ACC112 (cell line): Measurements from ENCODE around the gene TMEM229B.
A peak's percentile ranks its signal among the peaks of the same experiment; 100 is the strongest.

Source experiments
- H2AFZ ChIP-seq: fragments of 200-600 bp; sonication (generic); one replicate; pipeline ENCODE4 v1.6.0; 2017; ENCODE audit warnings: antibody characterized with exemption, low read length; ENCODE audit not compliant: unreplicated experiment
- H3K27ac ChIP-seq: fragments of 200-600 bp; sonication (generic); 2 replicates; pipeline ENCODE4 v1.5.1; 2014; ENCODE audit warnings: low read depth, mild to moderate bottlenecking, antibody characterized with exemption, low read length, moderate library complexity
- H3K27me3 ChIP-seq: fragments of 200-600 bp; sonication (generic); 2 replicates; pipeline ENCODE4 v1.6.1; 2014; ENCODE audit warnings: mild to moderate bottlenecking, antibody characterized with exemption, low read length, moderate library complexity, mixed read lengths; ENCODE audit not compliant: insufficient read depth
- H3K36me3 ChIP-seq: fragments of 200-600 bp; sonication (generic); 2 replicates; pipeline ENCODE4 v1.6.1; 2016; ENCODE audit warnings: mild to moderate bottlenecking, antibody characterized with exemption, low read length, moderate library complexity, mixed read lengths; ENCODE audit not compliant: insufficient read depth
- H3K4me1 ChIP-seq: fragments of 200-600 bp; sonication (generic); one replicate; pipeline ENCODE4 v1.6.1; 2016; ENCODE audit warnings: low read length, mixed read lengths; ENCODE audit not compliant: insufficient read depth, unreplicated experiment, control insufficient read depth
- H3K4me3 ChIP-seq: fragments of 200-600 bp; sonication (generic); 2 replicates; pipeline ENCODE4 v1.5.1; 2014; ENCODE audit warnings: mild to moderate bottlenecking, low read depth, low read length
- H3K79me2 ChIP-seq: fragments of 200-600 bp; sonication (generic); one replicate; pipeline ENCODE4 v1.6.0; 2016; ENCODE audit warnings: low read length; ENCODE audit not compliant: control insufficient read depth, unreplicated experiment, insufficient read depth

TMEM229B gene

DNA sequence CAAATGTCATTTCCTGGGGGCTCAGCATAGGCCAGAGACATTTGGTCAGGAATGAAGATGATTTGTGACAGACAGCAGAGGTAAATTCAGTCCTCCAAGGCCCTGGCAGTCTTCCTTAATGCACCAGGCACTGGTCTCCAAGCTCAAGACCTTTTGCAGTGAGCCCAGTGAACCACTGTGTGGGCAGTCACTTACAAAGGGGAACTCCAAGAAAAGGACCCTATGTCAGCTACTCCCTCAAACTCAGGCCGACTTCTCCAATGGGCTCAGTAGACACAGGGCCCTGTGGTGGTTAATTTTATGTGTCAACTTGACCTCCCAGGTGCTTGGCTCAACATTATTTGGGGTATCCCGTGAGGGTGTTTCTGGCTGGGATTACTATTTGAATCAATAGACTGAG is 47.3 kb downstream of the TMEM229B start:
- Histone ChIP-seq H3K27me3 (peaks cover 18% of the 10 kb centered on the region), H3K36me3 (no peaks in the 10 kb centered on the region), H3K4me1 (peaks cover 14% of the 10 kb centered on the region), H3K27ac (no peak overlapping the region), H3K79me2 (no peaks in the 10 kb centered on the region), H3K4me3 (no peak overlapping the region), H2AFZ (no peak overlapping the region)

DNA sequence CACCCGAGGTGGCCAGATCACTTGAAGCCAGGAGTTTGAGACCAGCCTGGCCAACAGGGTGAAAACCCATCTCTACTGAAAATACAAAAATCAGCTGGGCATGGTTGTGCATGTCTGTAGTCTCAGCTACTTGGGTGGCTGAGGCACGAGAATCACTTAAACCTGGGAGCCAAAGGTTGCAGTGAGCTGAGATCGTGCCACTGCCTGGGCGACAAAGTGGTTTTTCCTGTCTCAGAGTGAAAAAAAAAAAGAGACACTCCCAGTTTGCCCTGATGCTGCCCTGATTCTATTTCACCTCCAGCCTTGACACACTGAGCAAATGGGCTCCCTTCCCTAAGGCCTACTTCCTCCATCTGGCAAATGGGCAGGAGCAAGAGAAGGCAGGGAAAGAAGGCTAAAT is 48.0 kb downstream of the TMEM229B start:
- H2AFZ ChIP-seq, result no peak overlapping the region
- no peak overlapping the region for H3K27ac ChIP-seq
- peaks cover 26% of the 10 kb centered on the region for H3K27me3 ChIP-seq
- H3K4me1 ChIP-seq, result peaks cover 14% of the 10 kb centered on the region
- H3K79me2 ChIP-seq, result no peaks in the 10 kb centered on the region
- no peaks in the 10 kb centered on the region for H3K36me3 ChIP-seq
- H3K4me3 ChIP-seq, result no peak overlapping the region

DNA sequence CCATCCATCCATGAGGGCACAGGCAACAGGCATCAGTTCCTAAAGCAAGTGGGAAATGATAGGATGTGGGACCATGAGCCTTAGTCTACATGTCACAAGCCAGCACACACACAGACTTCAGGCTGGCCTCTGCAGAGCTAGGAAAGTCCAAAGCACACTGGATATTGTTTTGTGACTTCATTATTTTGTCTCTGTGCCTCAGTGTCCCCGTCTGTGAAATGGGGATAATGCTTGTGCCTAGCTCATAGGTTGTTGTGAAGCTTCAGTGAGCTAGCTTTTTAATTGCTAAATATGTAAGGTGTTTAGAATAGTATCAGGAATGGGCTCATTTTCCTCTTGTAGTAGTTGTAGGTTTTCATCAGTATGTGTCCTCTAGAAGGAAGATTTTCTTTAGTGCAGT is 49.6 kb downstream of the TMEM229B start:
- H3K4me1 ChIP-seq, result peaks cover 1% of the 10 kb centered on the region
- no peaks in the 10 kb centered on the region for H3K79me2 ChIP-seq
- H3K27me3 ChIP-seq, result peaks cover 37% of the 10 kb centered on the region
- no peak overlapping the region for H3K4me3 ChIP-seq
- H3K36me3 ChIP-seq, result no peaks in the 10 kb centered on the region
- no peak overlapping the region for H2AFZ ChIP-seq
- H3K27ac ChIP-seq, result no peak overlapping the region

DNA sequence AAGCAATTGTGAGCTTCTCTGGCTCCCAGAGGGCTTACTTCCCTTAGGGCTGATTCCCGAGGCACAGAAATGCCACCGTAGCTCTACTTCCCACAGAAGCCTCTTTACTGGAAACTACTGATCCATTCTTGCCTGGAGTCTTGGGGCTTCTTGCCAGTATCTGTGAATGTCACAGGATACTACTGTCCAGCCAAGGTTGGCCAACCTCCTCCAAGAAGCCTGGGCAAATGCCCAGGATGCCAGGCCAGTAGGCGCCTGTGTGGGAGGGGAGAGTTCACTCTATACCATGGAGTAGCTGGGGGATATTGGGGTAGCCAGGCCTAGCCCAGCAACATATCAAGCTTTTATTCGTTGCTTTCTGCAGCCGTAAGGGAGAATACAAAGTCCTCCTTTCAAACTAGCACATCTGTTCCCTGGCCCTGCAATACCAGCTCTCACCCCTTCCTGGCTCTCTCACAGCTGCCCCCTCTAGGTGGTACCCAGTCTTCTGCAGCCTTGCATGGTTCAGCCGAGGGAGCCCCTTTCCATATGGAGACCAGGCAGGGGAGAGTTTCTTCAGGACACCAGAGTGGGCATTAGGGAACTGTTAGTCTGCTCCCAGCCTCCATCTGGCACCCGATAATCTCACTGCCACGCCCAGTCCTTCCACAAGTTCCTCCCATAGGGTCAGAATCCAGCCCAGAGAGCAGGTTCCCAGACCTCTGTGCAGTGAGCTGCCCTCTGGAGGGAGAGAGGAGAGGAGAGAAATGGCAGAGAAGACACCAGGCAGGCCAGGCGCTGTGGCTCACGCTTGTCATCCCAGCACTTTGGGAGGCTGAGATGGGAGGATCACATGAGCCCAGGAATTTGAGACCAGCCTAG is 52.3 kb downstream of the TMEM229B start:
- no peaks in the 10 kb centered on the region for H3K4me1 ChIP-seq
- H3K27ac ChIP-seq, result no peak overlapping the region
- no peaks in the 10 kb centered on the region for H3K36me3 ChIP-seq
- H3K4me3 ChIP-seq, result no peak overlapping the region
- peaks cover 57% of the 10 kb centered on the region for H3K27me3 ChIP-seq
- no peaks in the 10 kb centered on the region for H3K79me2 ChIP-seq
- no peak overlapping the region for H2AFZ ChIP-seq

DNA sequence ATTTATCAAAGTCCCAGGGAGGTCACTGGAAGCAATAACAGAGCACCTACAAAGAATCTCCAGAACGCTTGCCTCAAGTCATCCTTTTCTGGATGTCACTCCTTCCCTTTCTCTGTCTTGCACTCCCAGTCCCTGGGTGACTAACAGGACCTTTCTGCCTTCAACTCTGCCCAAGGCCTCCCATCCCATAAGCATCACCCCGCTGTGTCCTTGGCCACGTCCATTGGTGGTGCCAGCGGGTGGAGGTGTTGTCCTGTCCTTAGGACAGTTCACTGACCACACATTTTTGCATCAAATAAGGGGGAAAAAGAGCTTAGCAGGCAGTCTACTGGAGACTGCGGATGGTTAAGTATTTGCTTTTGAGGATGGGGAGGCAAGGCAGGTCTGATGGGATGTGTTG is 52.9 kb downstream of the TMEM229B start:
- Histone ChIP-seq H3K4me1 (no peaks in the 10 kb centered on the region), H3K4me3 (no peak overlapping the region), H2AFZ (no peak overlapping the region), H3K27me3 (peaks cover 57% of the 10 kb centered on the region), H3K36me3 (no peaks in the 10 kb centered on the region), H3K79me2 (no peaks in the 10 kb centered on the region), H3K27ac (no peak overlapping the region)

DNA sequence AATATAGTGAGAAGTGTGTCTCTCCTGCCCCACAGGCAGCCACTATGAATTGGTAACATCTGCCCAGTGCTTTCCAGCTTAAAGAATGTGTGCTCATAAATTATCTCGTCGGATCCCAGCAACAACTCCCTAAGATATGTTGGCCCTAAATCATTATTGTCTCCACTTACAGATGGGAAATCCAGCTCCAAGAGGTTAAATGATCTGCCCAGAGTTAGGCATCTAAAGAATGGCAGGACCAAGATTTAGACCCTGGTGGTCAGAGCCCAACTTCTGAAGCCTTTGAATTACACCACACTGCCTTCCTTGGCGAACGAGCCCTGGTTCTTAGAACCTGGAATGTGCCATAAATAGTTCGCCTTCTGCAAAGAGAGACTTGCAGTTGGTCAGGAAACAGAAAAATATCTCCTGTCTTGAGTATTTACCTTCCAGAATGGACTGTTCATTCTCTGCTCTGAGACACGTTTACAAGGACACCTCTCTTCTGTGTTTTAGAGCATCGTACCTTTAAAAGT is 56.4 kb downstream of the TMEM229B start:
- H3K79me2 ChIP-seq, result no peaks in the 10 kb centered on the region
- H3K27me3 ChIP-seq, result peaks cover 47% of the 10 kb centered on the region
- H2AFZ ChIP-seq, result no peak overlapping the region
- H3K4me3 ChIP-seq, result no peak overlapping the region
- H3K4me1 ChIP-seq, result no peaks in the 10 kb centered on the region
- H3K27ac ChIP-seq, result no peak overlapping the region
- no peaks in the 10 kb centered on the region for H3K36me3 ChIP-seq

DNA sequence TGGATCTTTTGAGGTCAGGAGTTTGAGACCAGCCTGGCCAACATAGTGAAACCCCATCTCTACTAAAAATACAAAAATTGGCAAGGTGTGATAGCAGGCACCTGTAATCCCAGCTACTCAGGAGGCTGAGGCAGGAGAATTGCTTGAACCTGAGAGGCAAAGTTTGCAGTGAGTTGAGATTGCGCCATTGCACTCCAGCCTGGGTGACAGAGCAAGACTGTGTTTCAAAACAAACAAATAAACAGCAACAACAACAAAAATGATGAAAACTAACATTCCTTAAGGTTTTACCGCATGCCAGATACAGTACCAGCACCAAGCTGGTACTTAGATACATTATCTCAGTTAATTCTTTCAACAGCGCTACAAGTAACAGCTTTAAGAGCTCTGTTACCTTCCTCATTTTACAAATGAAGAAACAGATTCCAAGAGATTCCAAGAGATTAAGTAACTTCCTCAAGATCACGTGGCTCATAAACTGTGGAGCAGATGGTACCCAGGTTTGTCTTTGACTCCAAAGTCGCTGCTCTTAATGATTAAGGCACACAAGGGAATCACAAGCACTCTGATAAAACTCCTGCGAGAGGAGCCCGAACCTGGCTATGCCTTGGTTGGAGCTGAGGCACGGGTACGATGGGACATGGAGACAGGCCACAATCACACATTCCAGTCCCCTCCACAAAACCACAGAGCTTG is 58.9 kb downstream of the TMEM229B start:
- H2AFZ ChIP-seq, result no peak overlapping the region
- H3K27me3 ChIP-seq, result peaks cover 26% of the 10 kb centered on the region
- no peaks in the 10 kb centered on the region for H3K36me3 ChIP-seq
- H3K4me3 ChIP-seq, result no peak overlapping the region
- no peaks in the 10 kb centered on the region for H3K4me1 ChIP-seq
- H3K27ac ChIP-seq, result no peak overlapping the region
- H3K79me2 ChIP-seq, result no peaks in the 10 kb centered on the region

DNA sequence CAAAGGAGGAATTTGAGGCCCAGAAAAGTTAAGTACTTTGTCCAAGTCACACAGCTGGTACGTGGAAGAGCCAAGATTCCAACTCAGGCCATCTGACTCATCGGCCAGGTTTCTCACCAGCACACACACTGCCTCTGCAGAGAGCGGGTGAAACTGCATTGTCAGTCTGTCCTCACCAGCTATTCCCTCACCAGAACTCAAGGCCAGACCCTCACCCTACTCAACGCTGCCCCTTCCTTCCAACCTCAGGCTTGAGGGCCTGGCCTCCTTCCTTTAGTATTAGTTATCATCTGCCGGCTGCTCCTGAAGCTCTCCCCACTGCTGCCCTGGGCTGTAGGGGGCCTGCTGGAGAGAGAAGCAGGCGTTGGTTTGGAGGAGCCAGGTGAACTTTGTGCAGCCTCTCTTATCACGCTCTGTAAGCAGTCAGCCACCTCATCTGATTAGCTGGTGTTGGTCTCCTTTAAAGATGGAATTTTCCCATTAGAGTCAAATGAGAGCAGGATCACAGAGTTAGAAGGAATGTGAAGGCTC is 60.0 kb downstream of the TMEM229B start:
- Histone ChIP-seq H3K4me3 (no peak overlapping the region), H3K27ac (no peak overlapping the region), H3K4me1 (no peaks in the 10 kb centered on the region), H2AFZ (no peak overlapping the region), H3K36me3 (no peaks in the 10 kb centered on the region), H3K79me2 (no peaks in the 10 kb centered on the region), H3K27me3 (peaks cover 16% of the 10 kb centered on the region)

DNA sequence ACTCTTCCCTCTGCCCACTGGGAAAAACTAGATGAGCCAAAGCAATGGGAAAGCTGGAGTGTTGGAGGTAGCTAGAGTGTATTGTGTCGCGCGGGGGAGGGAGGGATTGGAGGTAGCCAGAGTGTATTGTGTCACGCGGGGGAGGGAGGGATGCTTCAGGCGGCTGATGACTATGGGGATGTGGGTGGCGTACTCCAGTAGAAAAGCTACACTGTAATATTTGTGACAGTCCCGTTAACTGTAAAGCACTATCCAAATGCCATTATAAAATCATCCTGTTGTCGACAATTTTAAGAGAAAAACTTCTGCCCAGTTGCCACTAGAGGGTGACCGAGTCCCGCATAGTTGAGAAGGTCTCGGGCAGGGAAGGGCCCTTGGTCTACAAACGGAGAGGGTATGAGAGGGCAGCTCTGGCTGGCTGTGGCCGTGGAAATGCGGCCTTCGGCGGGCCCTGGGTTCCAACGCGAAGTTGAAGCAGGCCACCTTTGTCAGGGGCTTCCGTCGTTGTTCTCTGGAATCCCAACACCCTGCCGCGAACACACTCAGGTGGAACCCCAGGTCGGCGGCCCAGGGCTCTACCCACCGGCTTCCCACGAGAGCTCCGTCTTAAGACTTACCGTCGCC is 61.4 kb downstream of the TMEM229B start:
- H2AFZ ChIP-seq, result peak overlapping the region; percentile 12

DNA sequence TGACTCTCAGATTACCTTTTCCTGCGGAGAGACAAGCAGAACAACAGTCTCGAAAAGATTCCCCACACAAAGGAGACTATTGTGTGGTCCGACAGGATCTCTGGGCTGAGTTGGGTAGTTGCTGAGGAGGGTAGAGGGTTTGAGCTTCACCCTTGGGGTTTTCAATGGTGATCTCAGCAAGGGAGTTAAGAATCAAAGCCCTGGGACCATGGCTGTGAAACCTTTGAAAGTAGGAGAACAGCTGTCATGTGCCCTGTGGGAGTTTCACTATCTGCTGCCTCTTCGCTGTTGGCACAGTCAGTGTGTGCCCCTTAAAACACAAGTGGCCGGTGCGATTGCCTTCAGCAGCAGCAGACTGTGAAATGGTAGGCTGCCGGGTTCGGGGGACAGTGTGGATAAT is 62.4 kb downstream of the TMEM229B start:
- H3K27ac ChIP-seq, result no peak overlapping the region
- no peaks in the 10 kb centered on the region for H3K27me3 ChIP-seq
- H3K36me3 ChIP-seq, result no peaks in the 10 kb centered on the region
- H2AFZ ChIP-seq, result no peak overlapping the region
- H3K79me2 ChIP-seq, result no peaks in the 10 kb centered on the region
- no peak overlapping the region for H3K4me3 ChIP-seq
- H3K4me1 ChIP-seq, result no peaks in the 10 kb centered on the region

More for the DNA sequence above, 61.4 kb downstream of the TMEM229B start:
- H3K4me1 ChIP-seq, result no peaks in the 10 kb centered on the region
- H3K27me3 ChIP-seq, result peaks cover 1% of the 10 kb centered on the region
- H3K79me2 ChIP-seq, result no peaks in the 10 kb centered on the region
- H3K4me3 ChIP-seq, result no peak overlapping the region
- H3K36me3 ChIP-seq, result no peaks in the 10 kb centered on the region
- no peak overlapping the region for H3K27ac ChIP-seq
